ENCODE results near the gene PIP4K2A. TPM values are rescaled to one million over a fixed set of nuclear protein-coding genes. Genes with fewer than 3 reads are reported as not detected.

The PIP4K2A gene
- total RNA-seq, 1 donor from 2014 or later, result 28.6 TPM

DNA sequence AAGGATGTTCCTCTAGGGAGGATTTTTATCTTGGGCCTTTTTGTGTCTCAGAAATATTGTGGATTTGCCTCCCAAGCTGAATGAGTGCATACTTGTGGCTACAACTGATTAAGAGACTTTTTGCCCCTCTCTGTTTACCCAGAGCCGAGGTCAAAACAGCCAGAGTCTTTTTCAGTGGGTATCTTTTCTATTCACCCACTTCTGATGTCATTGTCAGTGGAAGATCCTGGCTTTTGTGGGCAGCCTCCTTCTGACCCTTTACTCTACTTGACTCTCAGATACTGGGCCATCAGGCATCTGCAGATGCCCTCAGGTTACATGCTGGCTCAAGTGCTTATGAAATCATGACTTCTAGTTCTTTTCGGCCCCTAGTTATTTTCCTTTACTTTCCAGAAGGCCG lies 19.6 kb upstream of the PIP4K2A start:
- no peak for DNase-seq (ENCODE audit: low read depth)
- no peak overlapping the region for H3K4me3 ChIP-seq (ENCODE audit: low read depth, low read length)
- TF ChIP-seq, protein P1, sequence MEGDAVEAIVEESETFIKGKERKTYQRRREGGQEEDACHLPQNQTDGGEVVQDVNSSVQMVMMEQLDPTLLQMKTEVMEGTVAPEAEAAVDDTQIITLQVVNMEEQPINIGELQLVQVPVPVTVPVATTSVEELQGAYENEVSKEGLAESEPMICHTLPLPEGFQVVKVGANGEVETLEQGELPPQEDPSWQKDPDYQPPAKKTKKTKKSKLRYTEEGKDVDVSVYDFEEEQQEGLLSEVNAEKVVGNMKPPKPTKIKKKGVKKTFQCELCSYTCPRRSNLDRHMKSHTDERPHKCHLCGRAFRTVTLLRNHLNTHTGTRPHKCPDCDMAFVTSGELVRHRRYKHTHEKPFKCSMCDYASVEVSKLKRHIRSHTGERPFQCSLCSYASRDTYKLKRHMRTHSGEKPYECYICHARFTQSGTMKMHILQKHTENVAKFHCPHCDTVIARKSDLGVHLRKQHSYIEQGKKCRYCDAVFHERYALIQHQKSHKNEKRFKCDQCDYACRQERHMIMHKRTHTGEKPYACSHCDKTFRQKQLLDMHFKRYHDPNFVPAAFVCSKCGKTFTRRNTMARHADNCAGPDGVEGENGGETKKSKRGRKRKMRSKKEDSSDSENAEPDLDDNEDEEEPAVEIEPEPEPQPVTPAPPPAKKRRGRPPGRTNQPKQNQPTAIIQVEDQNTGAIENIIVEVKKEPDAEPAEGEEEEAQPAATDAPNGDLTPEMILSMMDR (conservative IDR thresholded peaks at IDR 0.05; ENCODE audit: low read depth, low read length), result no peak

DNA sequence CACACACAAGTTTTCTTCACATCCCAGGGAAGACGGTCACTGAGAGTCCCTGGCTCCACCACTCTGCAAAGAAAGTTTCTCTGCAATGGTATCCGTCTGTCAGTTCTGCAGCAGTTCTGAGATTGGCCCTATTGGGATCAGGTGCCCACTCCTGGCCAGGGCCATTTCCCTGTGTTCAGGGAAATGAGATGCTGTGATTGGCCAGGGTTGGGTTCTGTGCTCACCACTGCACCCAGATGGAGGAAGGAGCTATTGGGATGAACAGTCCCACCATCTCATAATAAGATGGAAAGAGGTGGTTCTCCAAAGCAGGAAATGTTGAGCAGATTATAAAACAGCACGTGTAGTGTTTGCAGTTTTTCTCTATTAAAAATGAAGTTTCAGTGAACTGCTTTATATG lies 13.3 kb upstream of the PIP4K2A start:
- TF ChIP-seq, protein P1 (conservative IDR thresholded peaks at IDR 0.05; ENCODE audit: low read depth, low read length), result no peak
- H3K4me3 ChIP-seq (ENCODE audit: low read depth, low read length), result no peak overlapping the region

DNA sequence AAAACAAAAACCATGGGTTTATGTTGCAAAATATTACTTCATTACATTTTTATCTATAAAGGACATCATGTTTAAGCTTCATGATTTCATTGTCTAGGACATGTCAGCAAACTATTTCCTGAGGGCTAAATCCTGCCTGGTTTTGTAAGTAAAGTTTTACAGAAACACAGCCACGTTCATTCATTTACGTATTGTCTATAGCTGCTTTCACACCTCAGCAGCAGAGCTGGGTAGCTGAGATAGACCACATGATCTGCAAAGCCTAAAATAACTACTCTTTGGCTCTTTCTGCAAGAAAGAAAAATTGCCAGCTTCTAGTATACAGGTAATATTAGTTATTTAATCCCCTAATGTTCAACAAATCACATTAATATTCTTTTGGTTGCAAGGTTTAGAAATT lies 12.7 kb upstream of the PIP4K2A start:
- TF ChIP-seq, protein P1 (conservative IDR thresholded peaks at IDR 0.05; ENCODE audit: low read depth, low read length), result no peak
- no peak overlapping the region for H3K4me3 ChIP-seq (ENCODE audit: low read depth, low read length)
- no peak for DNase-seq (ENCODE audit: low read depth)

More for the DNA sequence above, 13.3 kb upstream of the PIP4K2A start:
- no peak for DNase-seq (ENCODE audit: low read depth)

DNA sequence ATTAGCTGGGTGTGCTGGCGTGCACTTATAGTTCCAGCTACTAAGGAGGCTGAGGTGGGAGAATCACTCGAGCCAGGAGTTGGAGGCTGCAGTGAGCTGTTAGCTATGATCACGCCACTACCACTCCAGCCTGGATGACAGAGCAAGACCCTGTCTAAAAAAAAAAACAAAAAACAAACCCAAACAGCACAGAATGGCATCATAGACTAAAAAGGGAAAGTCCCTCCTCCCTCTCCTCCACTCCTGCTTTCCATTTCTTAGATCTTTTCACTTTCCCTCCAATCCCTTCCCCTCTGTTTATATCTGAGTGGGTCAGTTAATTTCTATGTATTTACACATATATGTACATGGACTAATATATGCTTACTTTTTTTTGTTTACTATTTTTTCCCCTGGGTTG lies 10.4 kb upstream of the PIP4K2A start:
- TF ChIP-seq, protein P1 (conservative IDR thresholded peaks at IDR 0.05; ENCODE audit: low read depth, low read length), result no peak

DNA sequence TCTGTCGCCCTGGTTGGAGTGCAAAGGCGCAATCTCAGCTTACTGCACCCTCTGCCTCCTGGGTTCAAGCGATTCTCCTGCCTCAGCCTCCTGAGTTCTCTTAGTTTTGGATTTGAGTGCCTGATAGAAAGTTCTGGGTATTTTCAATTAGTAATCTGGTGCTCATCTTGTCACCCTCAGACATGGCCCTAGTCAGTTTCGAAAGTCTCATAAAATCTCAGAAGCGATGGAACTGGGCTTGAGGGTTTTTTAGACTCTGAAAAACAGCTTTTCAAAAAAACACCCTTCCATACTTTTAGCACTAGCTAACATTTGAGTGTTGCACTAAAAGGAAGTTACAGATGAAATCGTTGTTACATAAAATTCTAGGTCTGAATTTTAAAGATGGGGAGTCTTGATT lies 9.4 kb upstream of the PIP4K2A start:
- H3K4me3 ChIP-seq (ENCODE audit: low read depth, low read length), result no peak overlapping the region
- TF ChIP-seq, protein P1 (conservative IDR thresholded peaks at IDR 0.05; ENCODE audit: low read depth, low read length), result no peak

More for the DNA sequence above, 10.4 kb upstream of the PIP4K2A start:
- DNase-seq (ENCODE audit: low read depth), result no peak
- no peak overlapping the region for H3K4me3 ChIP-seq (ENCODE audit: low read depth, low read length)

DNA sequence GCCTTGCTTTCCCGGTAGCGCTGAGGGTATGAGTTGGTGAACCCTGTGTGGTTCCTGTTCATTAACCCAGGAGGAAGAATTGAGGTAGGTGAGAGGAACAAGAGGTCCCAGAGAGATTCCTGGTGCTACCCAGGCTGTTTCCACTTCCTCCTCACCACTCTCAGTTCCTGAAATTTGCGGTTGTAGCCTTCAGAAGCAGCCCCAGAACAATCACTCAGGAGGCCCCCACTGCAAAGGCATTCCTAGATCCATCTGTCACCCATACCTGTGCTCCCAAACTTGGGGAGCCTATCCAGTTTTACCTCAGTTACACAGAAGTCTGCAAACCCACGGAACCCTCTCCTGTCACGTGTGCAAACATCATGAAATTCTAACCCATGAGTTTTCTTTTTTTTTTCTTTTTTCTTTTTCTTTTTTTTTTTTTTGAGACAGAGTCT lies 9.0 kb upstream of the PIP4K2A start:
- DNase-seq (ENCODE audit: low read depth), result no peak
- no peak overlapping the region for H3K4me3 ChIP-seq (ENCODE audit: low read depth, low read length)
- TF ChIP-seq, protein P1 (conservative IDR thresholded peaks at IDR 0.05; ENCODE audit: low read depth, low read length), result no peak

More for the DNA sequence above, 9.4 kb upstream of the PIP4K2A start:
- DNase-seq (ENCODE audit: low read depth), result no peak

DNA sequence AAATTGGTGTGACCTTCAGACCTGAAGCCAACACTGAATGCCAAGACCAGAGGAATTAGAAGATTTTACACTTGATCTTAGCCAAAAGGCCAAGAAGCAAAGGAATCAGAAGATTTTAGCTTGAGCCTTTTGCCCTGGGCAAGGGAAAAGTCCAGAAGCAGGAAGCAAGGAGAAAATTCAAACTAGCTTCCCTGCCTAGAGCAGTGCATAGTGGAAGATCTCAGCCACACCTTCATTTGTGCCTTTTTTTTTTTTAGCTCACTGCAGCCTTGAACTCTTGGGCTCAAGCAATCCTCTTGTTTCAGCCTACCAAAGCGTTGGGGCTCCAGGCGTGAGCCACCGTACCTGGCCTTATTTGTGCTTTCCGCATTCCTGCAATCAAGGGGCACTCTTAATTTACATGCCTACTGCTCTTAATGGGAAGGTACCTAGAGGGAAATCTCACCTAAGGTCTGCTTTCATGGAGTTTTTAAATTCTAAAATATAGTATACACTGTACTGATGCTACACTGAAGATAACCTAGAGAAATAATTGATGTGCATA lies 8.3 kb upstream of the PIP4K2A start:
- no peak overlapping the region for H3K4me3 ChIP-seq (ENCODE audit: low read depth, low read length)
- TF ChIP-seq, protein P1 (conservative IDR thresholded peaks at IDR 0.05; ENCODE audit: low read depth, low read length), result no peak
- DNase-seq (ENCODE audit: low read depth), result no peak

Data from epithelial cell of proximal tubule (primary cell).